Measurements from ENCODE around the gene NHLRC4.

GRCh38 chr16:551210-551609 lies 15.6 kb upstream of the NHLRC4 start:
- TF ChIP-seq HDGF (IDR thresholded peaks at IDR 0.05; ENCODE audit: borderline replicate concordance) (no peak), FOXM1 (IDR thresholded peaks at IDR 0.05; ENCODE audit: borderline replicate concordance) (no peak), TARDBP (IDR thresholded peaks at IDR 0.05) (no peak), L3MBTL2 (conservative IDR thresholded peaks at IDR 0.05) (no peak), SUZ12 (IDR thresholded peaks at IDR 0.05) (no peak), CTBP1 (IDR thresholded peaks at IDR 0.05; ENCODE audit: borderline replicate concordance) (no peak)
- TF ChIP-seq, protein P1, sequence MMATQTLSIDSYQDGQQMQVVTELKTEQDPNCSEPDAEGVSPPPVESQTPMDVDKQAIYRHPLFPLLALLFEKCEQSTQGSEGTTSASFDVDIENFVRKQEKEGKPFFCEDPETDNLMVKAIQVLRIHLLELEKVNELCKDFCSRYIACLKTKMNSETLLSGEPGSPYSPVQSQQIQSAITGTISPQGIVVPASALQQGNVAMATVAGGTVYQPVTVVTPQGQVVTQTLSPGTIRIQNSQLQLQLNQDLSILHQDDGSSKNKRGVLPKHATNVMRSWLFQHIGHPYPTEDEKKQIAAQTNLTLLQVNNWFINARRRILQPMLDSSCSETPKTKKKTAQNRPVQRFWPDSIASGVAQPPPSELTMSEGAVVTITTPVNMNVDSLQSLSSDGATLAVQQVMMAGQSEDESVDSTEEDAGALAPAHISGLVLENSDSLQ (IDR thresholded peaks at IDR 0.05) = no peak

Measured in HEK293T (cell line).